HEK293 (cell line): Measurements from ENCODE around the gene SCN1A.

Experiments used
- CTCF ChIA-PET: fragments of 350-600 bp; formaldehyde crosslinking; extraction: SDS; loops from one replicate; lab custom pipeline; 2021; ENCODE audit warnings: antibody characterized with exemption; lab: Yijun Ruan, JAX
- POLR2A ChIA-PET: fragments of 300-600 bp; formaldehyde crosslinking; extraction: SDS; loops from one replicate; lab custom pipeline; 2020; ENCODE audit warnings: antibody characterized with exemption, inconsistent platforms; lab: Yijun Ruan, JAX
- H3K27ac ChIP-seq: fragments of 200-500 bp; sonication (Bioruptor generic); 2 replicates; pipeline ENCODE4 v1.5.1; 2014; ENCODE audit warnings: low read depth, low read length, control low read depth, inconsistent platforms; ENCODE audit errors: extremely low read depth
- H3K36me3 ChIP-seq, 2 experiments: fragments of 200-500 bp in 1 of 2; sonication (Bioruptor generic) in 1 of 2; 1 replicate in 1 of 2; 2 replicates in 1 of 2; pipeline ENCODE4 v1.5.1; 2014 to 2017; ENCODE audit warnings: inconsistent platforms in 2 of 2, low read length in 2 of 2; ENCODE audit not compliant: control insufficient read depth in 2 of 2, insufficient read depth in 1 of 2
- H3K4me1 ChIP-seq: fragments of 200-500 bp; sonication (Bioruptor generic); 2 replicates; pipeline ENCODE4 v1.5.1; 2014; ENCODE audit warnings: mild to moderate bottlenecking, low read length, inconsistent platforms; ENCODE audit not compliant: control insufficient read depth, insufficient read depth
- H3K4me3 ChIP-seq: 2 replicates; pipeline ENCODE4 v1.5.1; 2011; ENCODE audit warnings: low read depth, mild to moderate bottlenecking, control low read depth, low read length, moderate library complexity
- H3K9me3 ChIP-seq: fragments of 200-500 bp; sonication (Bioruptor generic); 2 replicates; pipeline ENCODE4 v1.5.1; 2014; ENCODE audit warnings: low read depth, low read length, inconsistent platforms; ENCODE audit not compliant: control insufficient read depth, insufficient read depth
- CTCF ChIP-seq: fragments of 450-650 bp; formaldehyde crosslinking; IDR thresholded peaks from 2 replicates; pipeline ENCODE4 v1.5.1; 2016; ENCODE audit warnings: missing biosample characterization, missing genetic modification characterization
- GFI1B ChIP-seq: fragments of 450-650 bp; formaldehyde crosslinking; IDR thresholded peaks from 2 replicates; pipeline ENCODE4 v1.5.1; 2016; ENCODE audit warnings: missing biosample characterization, missing genetic modification characterization
- INSM2 ChIP-seq: fragments of 450-650 bp; formaldehyde crosslinking; IDR thresholded peaks from 2 replicates; pipeline ENCODE4 v1.5.1; 2016; ENCODE audit warnings: missing biosample characterization, missing genetic modification characterization
- PBX3 ChIP-seq: sonication (generic); formaldehyde crosslinking; IDR thresholded peaks from 2 replicates; pipeline ENCODE4 v1.8.1; 2022; ENCODE audit warnings: mild to moderate bottlenecking, moderate library complexity, missing genetic modification reagents
- RBAK ChIP-seq: fragments of 450-650 bp; formaldehyde crosslinking; IDR thresholded peaks from 2 replicates; pipeline ENCODE4 v1.5.1; 2016; ENCODE audit warnings: missing biosample characterization, missing genetic modification characterization
- SALL2 ChIP-seq: fragments of 450-650 bp; formaldehyde crosslinking; IDR thresholded peaks from 2 replicates; pipeline ENCODE4 v1.5.0; 2017; ENCODE audit warnings: missing biosample characterization, mild to moderate bottlenecking, missing genetic modification characterization, borderline replicate concordance
- ZBTB1 ChIP-seq: fragments of 450-650 bp; formaldehyde crosslinking; IDR thresholded peaks from 2 replicates; pipeline ENCODE4 v1.5.1; 2016; ENCODE audit warnings: missing biosample characterization, missing genetic modification characterization
- ZNF16 ChIP-seq: fragments of 450-650 bp; formaldehyde crosslinking; IDR thresholded peaks from 2 replicates; pipeline ENCODE4 v1.5.1; 2016; ENCODE audit warnings: low read depth, missing biosample characterization, missing genetic modification characterization
- ZNF211 ChIP-seq: fragments of 450-650 bp; formaldehyde crosslinking; IDR thresholded peaks from 2 replicates; pipeline ENCODE4 v1.5.1; 2016; ENCODE audit warnings: low read depth, missing biosample characterization, missing genetic modification characterization
- ZNF449 ChIP-seq: fragments of 450-650 bp; formaldehyde crosslinking; IDR thresholded peaks from 2 replicates; pipeline ENCODE4 v1.5.1; 2017; ENCODE audit warnings: missing biosample characterization, mild to moderate bottlenecking, missing genetic modification characterization, moderate library complexity
- ZNF544 ChIP-seq: fragments of 450-650 bp; formaldehyde crosslinking; IDR thresholded peaks from 2 replicates; pipeline ENCODE4 v1.5.0; 2017; ENCODE audit warnings: missing biosample characterization, missing genetic modification characterization
- ZNF549 ChIP-seq: fragments of 450-650 bp; IDR thresholded peaks from 2 replicates; pipeline ENCODE4 v1.5.1; 2018; ENCODE audit warnings: missing biosample characterization, missing genetic modification characterization, mild to moderate bottlenecking, inconsistent platforms, moderate library complexity
- ZNF626 ChIP-seq: fragments of 450-650 bp; sonication (Bioruptor Pico); formaldehyde crosslinking; IDR thresholded peaks from 2 replicates; pipeline ENCODE4 v1.5.1; 2018; ENCODE audit warnings: missing biosample characterization, missing genetic modification characterization, inconsistent platforms
- ZNF629 ChIP-seq: fragments of 450-650 bp; formaldehyde crosslinking; IDR thresholded peaks from 2 replicates; pipeline ENCODE4 v1.5.1; 2017; ENCODE audit warnings: missing biosample characterization, missing genetic modification characterization
- ZNF645 ChIP-seq: fragments of 450-650 bp; formaldehyde crosslinking; IDR thresholded peaks from 2 replicates; pipeline ENCODE4; 2016; ENCODE audit warnings: missing biosample characterization, missing genetic modification characterization
- ZNF654 ChIP-seq: fragments of 450-650 bp; formaldehyde crosslinking; IDR thresholded peaks from 2 replicates; pipeline ENCODE4 v1.5.1; 2016; ENCODE audit warnings: low read depth, missing biosample characterization, missing genetic modification characterization
- ZNF677 ChIP-seq: fragments of 450-650 bp; IDR thresholded peaks from 2 replicates; pipeline ENCODE4 v1.5.0; 2018; ENCODE audit warnings: missing biosample characterization, mild to moderate bottlenecking, missing genetic modification characterization, moderate library complexity
- ZNF701 ChIP-seq: fragments of 450-650 bp; formaldehyde crosslinking; IDR thresholded peaks from 2 replicates; pipeline ENCODE4 v1.5.1; 2016; ENCODE audit warnings: missing biosample characterization, missing genetic modification characterization
- ZNF830 ChIP-seq: fragments of 450-650 bp; IDR thresholded peaks from 2 replicates; pipeline ENCODE4 v1.5.0; 2018; ENCODE audit warnings: missing biosample characterization, missing genetic modification characterization, low read depth, mild to moderate bottlenecking, moderate library complexity
- ZSCAN30 ChIP-seq: fragments of 450-650 bp; IDR thresholded peaks from 2 replicates; pipeline ENCODE4 v1.5.1; 2018; ENCODE audit warnings: missing biosample characterization, mild to moderate bottlenecking, missing genetic modification characterization, moderate library complexity

Gene SCN1A

GRCh38 chr2:166157578-166157977 is 29.8 kb upstream of the SCN1A start:
- ChIA-PET CTCF (interaction anchor here (1.0 kb wide), 1 partner anchor 26 kb away, joined by 4 read pairs; no protein-coding TSS in a partner anchor), POLR2A (no interaction called here)
- H3K4me3 ChIP-seq, result no peak overlapping the region
- no peaks in the 10 kb centered on the region for H3K4me1 ChIP-seq
- H3K9me3 ChIP-seq, result no peaks in the 10 kb centered on the region
- H3K27ac ChIP-seq, result no peak overlapping the region
- TF ChIP-seq ZBTB1 (tag by site-specific recombination), result no peak
- TF ChIP-seq ZSCAN30, result no peak
- no peak for TF ChIP-seq ZNF645 (tag by site-specific recombination)
- no peaks in the 10 kb centered on the region for H3K36me3 ChIP-seq

- Histone ChIP-seq H3K9me3 (no peaks in the 10 kb centered on the region), H3K36me3 (no peaks in the 10 kb centered on the region), H3K27ac (no peak overlapping the region), H3K4me1 (no peaks in the 10 kb centered on the region), H3K4me3 (no peak overlapping the region)
- TF ChIP-seq ZNF549 (tag by site-specific recombination) (no peak), ZNF677 (tag by site-specific recombination) (no peak), CTCF (tag by site-specific recombination) (no peak), GFI1B (tag by site-specific recombination) (no peak)
- CTCF ChIA-PET, result interaction anchor here (0.6 to 1.0 kb wide), 2 partner anchors 24 to 27 kb away, joined by 4 to 5 read pairs; no protein-coding TSS in a partner anchor
- POLR2A ChIA-PET, result no interaction called here
Observed at GRCh38 chr2:166156985-166157490, 29.2 kb upstream of the SCN1A start.

GRCh38 chr2:166155589-166155988 is 27.8 kb upstream of the SCN1A start:
- ChIA-PET POLR2A (no interaction called here), CTCF (interaction anchor here (0.6 to 0.8 kb wide), 2 partner anchors 9 to 28 kb away, joined by 3 read pairs; partner anchors contain the start of gene SCN1A)
- Histone ChIP-seq H3K4me1 (no peaks in the 10 kb centered on the region), H3K4me3 (no peak overlapping the region), H3K27ac (no peak overlapping the region), H3K36me3 (no peaks in the 10 kb centered on the region), H3K9me3 (no peaks in the 10 kb centered on the region)
- TF ChIP-seq INSM2 (no peak), ZNF211 (no peak), ZNF701 (tag by site-specific recombination) (no peak), RBAK (tag by site-specific recombination) (no peak), ZNF654 (no peak), SALL2 (tag by site-specific recombination) (no peak), PBX3 (CRISPR knock-in tag) (no peak), ZNF626 (no peak), ZNF449 (no peak), ZNF629 (tag by site-specific recombination) (no peak), ZNF16 (tag by site-specific recombination) (no peak), ZNF645 (tag by site-specific recombination) (no peak), ZNF830 (tag by site-specific recombination) (no peak), ZNF544 (tag by site-specific recombination) (no peak)
